Measurements from ENCODE around the gene LHFPL6.

DNA sequence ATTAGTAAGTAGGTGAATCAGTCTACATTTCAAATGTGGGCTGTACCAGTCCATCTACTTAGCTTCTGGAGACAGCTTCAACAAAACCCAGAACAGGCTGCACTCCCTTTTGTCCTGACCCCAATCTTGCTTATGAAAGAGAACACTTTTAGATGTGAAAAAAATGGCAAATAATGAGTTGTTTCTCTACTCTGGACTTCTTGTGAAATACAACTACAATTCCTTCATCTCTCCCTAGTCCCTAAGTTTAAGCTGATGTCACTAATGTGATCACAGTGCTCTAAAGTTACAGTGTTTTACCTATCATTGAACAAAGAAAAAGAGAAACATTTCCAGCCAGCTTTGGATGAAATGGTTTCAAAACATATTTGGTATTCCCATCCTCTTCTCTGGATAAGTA is 183.9 kb downstream of the LHFPL6 start:
- TF ChIP-seq, protein P1, sequence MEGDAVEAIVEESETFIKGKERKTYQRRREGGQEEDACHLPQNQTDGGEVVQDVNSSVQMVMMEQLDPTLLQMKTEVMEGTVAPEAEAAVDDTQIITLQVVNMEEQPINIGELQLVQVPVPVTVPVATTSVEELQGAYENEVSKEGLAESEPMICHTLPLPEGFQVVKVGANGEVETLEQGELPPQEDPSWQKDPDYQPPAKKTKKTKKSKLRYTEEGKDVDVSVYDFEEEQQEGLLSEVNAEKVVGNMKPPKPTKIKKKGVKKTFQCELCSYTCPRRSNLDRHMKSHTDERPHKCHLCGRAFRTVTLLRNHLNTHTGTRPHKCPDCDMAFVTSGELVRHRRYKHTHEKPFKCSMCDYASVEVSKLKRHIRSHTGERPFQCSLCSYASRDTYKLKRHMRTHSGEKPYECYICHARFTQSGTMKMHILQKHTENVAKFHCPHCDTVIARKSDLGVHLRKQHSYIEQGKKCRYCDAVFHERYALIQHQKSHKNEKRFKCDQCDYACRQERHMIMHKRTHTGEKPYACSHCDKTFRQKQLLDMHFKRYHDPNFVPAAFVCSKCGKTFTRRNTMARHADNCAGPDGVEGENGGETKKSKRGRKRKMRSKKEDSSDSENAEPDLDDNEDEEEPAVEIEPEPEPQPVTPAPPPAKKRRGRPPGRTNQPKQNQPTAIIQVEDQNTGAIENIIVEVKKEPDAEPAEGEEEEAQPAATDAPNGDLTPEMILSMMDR (IDR thresholded peaks at IDR 0.05), result no peak
- no peak for TF ChIP-seq EP300 (IDR thresholded peaks at IDR 0.05)
- no peak for TF ChIP-seq POLR2AphosphoS5 (IDR thresholded peaks at IDR 0.05)

Measured in upper lobe of left lung (tissue), 4 donors.